Erythroblast (primary cell): ENCODE measurements around the gene RSL24D1.

ENCODE experiments used
- GATA1 ChIP-seq: IDR thresholded peaks from 2 replicates; pipeline ENCODE4 v1.6.1; 2011; ENCODE audit warnings: low read depth, mild to moderate bottlenecking, control low read depth, low read length, moderate library complexity
- POLR2A ChIP-seq: IDR thresholded peaks from 2 replicates; pipeline ENCODE4 v1.6.1; 2011; ENCODE audit warnings: mild to moderate bottlenecking, low read length

GRCh38 chr15:55197362-55197705 lies 593 bp upstream of the RSL24D1 start:
- TF ChIP-seq POLR2A (no peak), GATA1 (no peak)
